Endothelial cell of umbilical vein (primary cell): ENCODE results near the gene NEO1.

Experiments used
- EZH2 ChIP-seq: IDR thresholded peaks from 2 replicates; pipeline ENCODE4 v1.6.1; 2012; ENCODE audit warnings: borderline replicate concordance, low read depth, mild to moderate bottlenecking, moderate library complexity, low read length, inconsistent platforms; ENCODE audit not compliant: severe bottlenecking
- POLR2A ChIP-seq: IDR thresholded peaks from 2 replicates; pipeline ENCODE4 v1.6.1; 2012; ENCODE audit warnings: low read depth, mild to moderate bottlenecking, control low read depth, low read length
- POLR2AphosphoS5 ChIP-seq: IDR thresholded peaks from 2 replicates; pipeline ENCODE4 v1.6.1; 2012; ENCODE audit warnings: low read depth, mild to moderate bottlenecking, control low read depth, low read length, moderate library complexity; ENCODE audit not compliant: insufficient read depth
- TF ChIP-seq, protein P1 (sequence below), 2 donors: IDR thresholded peaks; 1 replicate in 1 of 2; 2 replicates in 1 of 2; pipeline ENCODE4 v1.5.1; 2011; ENCODE audit warnings: low read length in 2 of 2, mild to moderate bottlenecking in 2 of 2, moderate library complexity in 2 of 2, control low read depth in 1 of 2, inconsistent platforms in 1 of 2, low read depth in 1 of 2; ENCODE audit not compliant: insufficient read depth in 1 of 2; ENCODE audit errors: extremely low read depth in 1 of 2

DNA sequence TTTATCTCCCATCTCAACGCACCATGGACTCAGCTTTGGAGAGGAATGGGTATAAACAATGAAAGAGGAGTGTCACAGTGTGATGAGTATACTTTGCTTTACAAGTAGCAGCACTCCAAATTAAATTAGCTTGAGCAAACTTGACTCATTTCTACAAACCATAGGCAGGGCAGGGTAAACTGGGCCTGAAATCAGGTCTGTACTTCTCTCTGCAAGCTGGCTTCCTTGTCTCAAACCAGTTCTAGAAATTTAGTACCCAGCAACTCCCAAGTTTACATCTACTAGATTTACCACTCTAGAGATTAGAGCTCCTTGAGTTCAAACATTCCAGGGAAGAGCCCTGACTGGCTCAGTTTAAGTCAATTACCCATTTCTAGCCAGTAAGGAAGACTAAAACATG, 37.4 kb upstream of the NEO1 start:
- TF ChIP-seq POLR2A (no peak), POLR2AphosphoS5 (no peak), EZH2 (no peak)
- TF ChIP-seq, protein P1, sequence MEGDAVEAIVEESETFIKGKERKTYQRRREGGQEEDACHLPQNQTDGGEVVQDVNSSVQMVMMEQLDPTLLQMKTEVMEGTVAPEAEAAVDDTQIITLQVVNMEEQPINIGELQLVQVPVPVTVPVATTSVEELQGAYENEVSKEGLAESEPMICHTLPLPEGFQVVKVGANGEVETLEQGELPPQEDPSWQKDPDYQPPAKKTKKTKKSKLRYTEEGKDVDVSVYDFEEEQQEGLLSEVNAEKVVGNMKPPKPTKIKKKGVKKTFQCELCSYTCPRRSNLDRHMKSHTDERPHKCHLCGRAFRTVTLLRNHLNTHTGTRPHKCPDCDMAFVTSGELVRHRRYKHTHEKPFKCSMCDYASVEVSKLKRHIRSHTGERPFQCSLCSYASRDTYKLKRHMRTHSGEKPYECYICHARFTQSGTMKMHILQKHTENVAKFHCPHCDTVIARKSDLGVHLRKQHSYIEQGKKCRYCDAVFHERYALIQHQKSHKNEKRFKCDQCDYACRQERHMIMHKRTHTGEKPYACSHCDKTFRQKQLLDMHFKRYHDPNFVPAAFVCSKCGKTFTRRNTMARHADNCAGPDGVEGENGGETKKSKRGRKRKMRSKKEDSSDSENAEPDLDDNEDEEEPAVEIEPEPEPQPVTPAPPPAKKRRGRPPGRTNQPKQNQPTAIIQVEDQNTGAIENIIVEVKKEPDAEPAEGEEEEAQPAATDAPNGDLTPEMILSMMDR (IDR thresholded peaks at IDR 0.05; ENCODE audit: extremely low read depth in 1 of 2, insufficient read depth in 1 of 2, low read depth in 1 of 2, low read length in 2 of 2): no peak
